CD4-positive, alpha-beta T cell (primary cell): ENCODE measurements around the gene MYOZ1. TPM values are rescaled to one million over a fixed set of nuclear protein-coding genes. Genes with fewer than 3 reads are reported as not detected.
A peak's percentile ranks its signal among the peaks of the same experiment; 100 is the strongest.

Experiments used
- ATAC-seq: fragments of 200-7000 bp; cut with Tn5 transposase; one replicate; pipeline ENCODE4 v1.10.0; 2022; ENCODE audit warnings: mild to moderate bottlenecking; ENCODE audit not compliant: poor library complexity
- CTCF ChIA-PET: fragments of 350-600 bp; sonication (Branson Sonifier 250); formaldehyde crosslinking; loops from one replicate; lab custom pipeline; 2021; ENCODE audit warnings: antibody characterized with exemption, inconsistent platforms; lab: Charles Lee
- POLR2A ChIA-PET: fragments of 350-600 bp; sonication (Branson Sonifier 250); formaldehyde crosslinking; loops from one replicate; lab custom pipeline; 2021; ENCODE audit warnings: antibody characterized with exemption, inconsistent platforms; lab: Charles Lee
- DNase-seq, 14 experiments: peaks; one replicate each; pipeline ENCODE4 v3.0.0-alpha.2; 2013 to 2020; ENCODE audit warnings: mixed read lengths in 2 of 14
- H3K27ac ChIP-seq, 2 donors: one replicate each; pipeline versions ENCODE4 v1.5.1 to v1.7.0; 2013; ENCODE audit warnings: low read length in 2 of 2, low read depth in 1 of 2, mild to moderate bottlenecking in 1 of 2
- H3K27me3 ChIP-seq, 2 experiments: 1 replicate in 1 of 2; 2 replicates in 1 of 2; pipeline versions ENCODE4 v1.6.1 to v1.7.0; 2013; ENCODE audit warnings: low read length in 2 of 2, control low read depth in 1 of 2, mild to moderate bottlenecking in 1 of 2, moderate library complexity in 1 of 2; ENCODE audit not compliant: insufficient read depth in 2 of 2, control insufficient read depth in 1 of 2
- H3K36me3 ChIP-seq: one replicate; pipeline ENCODE4 v1.6.1; 2013; ENCODE audit warnings: low read length, control low read depth; ENCODE audit not compliant: insufficient read depth
- H3K4me1 ChIP-seq: one replicate; pipeline ENCODE4 v1.6.1; 2013; ENCODE audit warnings: low read length, control low read depth; ENCODE audit not compliant: insufficient read depth
- H3K4me3 ChIP-seq: one replicate; pipeline ENCODE4 v1.5.1; 2013; ENCODE audit warnings: mild to moderate bottlenecking, low read length, moderate library complexity
- H3K9me3 ChIP-seq, 2 experiments: 1 replicate in 1 of 2; 2 replicates in 1 of 2; pipeline versions ENCODE4 v1.6.1 to v1.7.0; 2013; ENCODE audit warnings: low read length in 2 of 2, mild to moderate bottlenecking in 2 of 2, control low read depth in 1 of 2, moderate library complexity in 1 of 2; ENCODE audit not compliant: control insufficient read depth in 1 of 2, insufficient read depth in 1 of 2
- H3K27ac Mint-ChIP-seq: one replicate; pipeline ENCODE4 v1.8.0; 2020; ENCODE audit warnings: mixed read lengths
- H3K27me3 Mint-ChIP-seq: one replicate; pipeline ENCODE4 v1.8.0; 2021; ENCODE audit warnings: mixed read lengths
- H3K36me3 Mint-ChIP-seq: one replicate; pipeline ENCODE4 v1.8.0; 2021; ENCODE audit warnings: low read depth, mixed read lengths
- H3K4me1 Mint-ChIP-seq: one replicate; pipeline ENCODE4 v1.8.0; 2021; ENCODE audit warnings: low read depth, mixed read lengths
- H3K4me3 Mint-ChIP-seq: one replicate; pipeline ENCODE4 v1.8.0; 2020; ENCODE audit warnings: mild to moderate bottlenecking, mixed read lengths
- H3K9me3 Mint-ChIP-seq: one replicate; pipeline ENCODE4 v1.8.0; 2020; ENCODE audit warnings: mixed read lengths
- intact Hi-C, 2 experiments: fragments of 100-400 bp; cut with DNase I in 1 of 2; cut with micrococcal nuclease in 1 of 2; formaldehyde crosslinking; loops; one replicate each; pipeline versions ENCODE4 v1.15.1 to v1.9.0; 2023 to 2025; cut with DNase I, micrococcal nuclease
- total RNA-seq, 174 experiments: library from RNA in 2 of 174; stranded (reverse) in 2 of 174; gene quantifications; one replicate each; pipeline ENCODE4 v1.2.3 and lab custom pipeline; 2021 to 2026
- TF ChIP-seq, protein P1 (sequence below): fragments of 200-600 bp; IDR thresholded peaks from one replicate; pipeline ENCODE4 v1.8.0; 2022; ENCODE audit warnings: antibody characterized with exemption, mild to moderate bottlenecking

Gene MYOZ1
- total RNA-seq, 2 experiments from 2014 or later = not detected

DNA sequence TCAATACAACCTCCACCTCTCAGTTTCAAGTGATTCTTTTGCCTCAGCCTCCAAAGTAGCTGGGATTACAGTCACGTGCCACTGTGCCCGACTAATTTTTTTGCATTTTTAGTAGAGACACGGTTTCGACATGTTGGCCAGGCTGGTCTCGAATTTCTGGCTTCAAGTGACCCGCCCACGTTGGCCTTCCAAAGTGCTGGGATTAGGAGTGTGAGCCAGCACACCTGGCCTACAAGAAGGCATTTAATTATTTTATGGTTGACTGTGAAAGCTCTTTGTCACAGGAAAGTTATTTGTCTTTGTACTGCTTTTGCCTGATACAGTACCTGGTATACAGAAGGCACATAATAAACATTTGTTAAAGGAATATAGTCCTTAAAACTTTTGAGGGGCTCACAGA, 12.9 kb downstream of the MYOZ1 start:
- Mint-ChIP-seq H3K27ac (no peak overlapping the region), H3K4me3 (no peak overlapping the region), H3K4me1 (peaks cover 25% of the 10 kb centered on the region), H3K36me3 (peaks cover 14% of the 10 kb centered on the region), H3K27me3 (no peaks in the 10 kb centered on the region), H3K9me3 (no peaks in the 10 kb centered on the region)
- ChIA-PET CTCF (no interaction called here), POLR2A (no interaction called here)
- TF ChIP-seq, protein P1, sequence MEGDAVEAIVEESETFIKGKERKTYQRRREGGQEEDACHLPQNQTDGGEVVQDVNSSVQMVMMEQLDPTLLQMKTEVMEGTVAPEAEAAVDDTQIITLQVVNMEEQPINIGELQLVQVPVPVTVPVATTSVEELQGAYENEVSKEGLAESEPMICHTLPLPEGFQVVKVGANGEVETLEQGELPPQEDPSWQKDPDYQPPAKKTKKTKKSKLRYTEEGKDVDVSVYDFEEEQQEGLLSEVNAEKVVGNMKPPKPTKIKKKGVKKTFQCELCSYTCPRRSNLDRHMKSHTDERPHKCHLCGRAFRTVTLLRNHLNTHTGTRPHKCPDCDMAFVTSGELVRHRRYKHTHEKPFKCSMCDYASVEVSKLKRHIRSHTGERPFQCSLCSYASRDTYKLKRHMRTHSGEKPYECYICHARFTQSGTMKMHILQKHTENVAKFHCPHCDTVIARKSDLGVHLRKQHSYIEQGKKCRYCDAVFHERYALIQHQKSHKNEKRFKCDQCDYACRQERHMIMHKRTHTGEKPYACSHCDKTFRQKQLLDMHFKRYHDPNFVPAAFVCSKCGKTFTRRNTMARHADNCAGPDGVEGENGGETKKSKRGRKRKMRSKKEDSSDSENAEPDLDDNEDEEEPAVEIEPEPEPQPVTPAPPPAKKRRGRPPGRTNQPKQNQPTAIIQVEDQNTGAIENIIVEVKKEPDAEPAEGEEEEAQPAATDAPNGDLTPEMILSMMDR = no peak
- ATAC-seq (no peak), DNase-seq (no peak)
- no peak overlapping the region for H3K4me3 ChIP-seq
- no peak overlapping the region for H3K27ac ChIP-seq
- intact Hi-C loops = loop anchor here (5.0 to 10.0 kb wide), 8 partner anchors 101 to 1001 kb away; partner anchors contain the start of genes ANXA7 (in 1 of the 2), CFAP70 (in 1 of the 2), ECD (in 1 of the 2) and FAM149B1 (in 1 of the 2)
- H3K27me3 ChIP-seq = no peaks in the 10 kb centered on the region
- no peaks in the 10 kb centered on the region for H3K9me3 ChIP-seq
- peaks cover 17% of the 10 kb centered on the region for H3K4me1 ChIP-seq
- H3K36me3 ChIP-seq = no peaks in the 10 kb centered on the region

- H3K27me3 ChIP-seq = no peaks in the 10 kb centered on the region
- H3K4me1 Mint-ChIP-seq = peaks cover 25% of the 10 kb centered on the region
- no peak overlapping the region for H3K4me3 ChIP-seq
- peak overlapping the region; percentile 91 for H3K4me3 Mint-ChIP-seq
- H3K9me3 Mint-ChIP-seq = no peaks in the 10 kb centered on the region
- peaks cover 14% of the 10 kb centered on the region for H3K36me3 Mint-ChIP-seq
- DNase-seq (no peak), ATAC-seq (no peak)
- CTCF ChIA-PET = interaction anchor here (0.9 kb wide), 1 partner anchor 17 kb away, joined by 3 read pairs; no protein-coding TSS in a partner anchor
- H3K27me3 Mint-ChIP-seq = no peaks in the 10 kb centered on the region
- peak overlapping the region; percentile 90 for H3K27ac Mint-ChIP-seq
- no peaks in the 10 kb centered on the region for H3K9me3 ChIP-seq
- intact Hi-C loops = loop anchor here (5.0 to 10.0 kb wide), 8 partner anchors 100 to 1000 kb away; partner anchors contain the start of genes ANXA7 (in 1 of the 2), CFAP70 (in 1 of the 2), ECD (in 1 of the 2) and FAM149B1 (in 1 of the 2)
- no peak overlapping the region for H3K27ac ChIP-seq
- POLR2A ChIA-PET = interaction anchor here (1.0 kb wide), 2 partner anchors 30 to 131 kb away, joined by 3 to 4 read pairs; partner anchors contain the start of gene PPP3CB
- H3K36me3 ChIP-seq = no peaks in the 10 kb centered on the region
- peaks cover 17% of the 10 kb centered on the region for H3K4me1 ChIP-seq
- TF ChIP-seq, protein P1 = no peak
Measured at GRCh38 chr10:73627300-73627699, 14.0 kb downstream of the MYOZ1 start.

DNA sequence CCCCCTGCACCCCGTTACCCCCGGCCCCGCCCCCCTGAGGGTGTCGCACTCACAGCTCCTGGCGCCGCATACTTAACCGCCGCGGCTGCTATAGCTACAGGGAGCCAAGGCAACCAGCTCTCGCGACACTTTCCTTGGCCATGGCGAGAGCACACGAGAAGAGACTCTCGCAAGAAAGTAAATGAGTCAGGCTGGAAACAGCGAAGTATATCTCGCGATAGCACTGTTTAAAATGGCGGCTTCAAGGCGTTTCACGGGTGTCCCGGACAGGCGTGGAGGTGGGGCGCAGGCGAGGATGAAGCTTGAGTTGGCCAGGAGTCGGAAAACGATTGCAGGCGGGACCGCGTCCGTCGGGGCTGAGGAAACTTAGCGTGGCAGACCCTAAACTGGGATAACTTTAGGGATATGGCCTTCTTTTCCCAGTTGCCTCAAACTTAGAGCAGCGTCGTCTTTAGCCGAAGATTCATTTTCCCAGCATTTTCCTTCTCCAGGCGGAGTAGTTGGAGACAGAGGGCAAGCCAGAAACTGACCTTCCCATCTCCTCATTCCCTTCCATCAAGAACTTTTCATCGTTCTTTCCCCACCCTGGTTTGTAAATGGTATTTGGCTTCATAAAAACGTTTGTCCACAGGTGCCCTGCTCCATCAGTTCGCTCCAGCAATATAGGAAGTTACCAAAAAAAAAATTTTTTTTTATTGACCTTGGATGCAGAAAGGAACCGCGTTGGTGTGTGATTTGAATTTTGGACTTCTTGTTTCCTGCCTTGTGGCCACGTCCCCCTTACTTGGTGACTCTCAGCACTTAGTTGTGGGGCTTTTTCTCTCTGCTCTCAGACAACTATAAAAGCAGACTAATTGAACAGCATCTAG, 15.2 kb downstream of the MYOZ1 start:
- DNase-seq (peak; percentile 84 to 99 (median 90)), ATAC-seq (peak; percentile 94)
- Histone ChIP-seq H3K27ac (peak overlapping the region; percentile 62 to 66), H3K36me3 (no peaks in the 10 kb centered on the region), H3K9me3 (no peaks in the 10 kb centered on the region), H3K4me3 (peak overlapping the region; percentile 68), H3K27me3 (no peaks in the 10 kb centered on the region), H3K4me1 (peaks cover 17% of the 10 kb centered on the region)
- CTCF ChIA-PET = interaction anchor here (0.6 kb wide), 1 partner anchor 34 kb away, joined by 5 read pairs; no protein-coding TSS in a partner anchor
- Mint-ChIP-seq H3K27me3 (no peaks in the 10 kb centered on the region), H3K9me3 (no peaks in the 10 kb centered on the region), H3K36me3 (peaks cover 14% of the 10 kb centered on the region), H3K27ac (peak overlapping the region; percentile 90), H3K4me1 (peaks cover 25% of the 10 kb centered on the region), H3K4me3 (peak overlapping the region; percentile 91)
- POLR2A ChIA-PET = interaction anchor here (0.6 to 2.1 kb wide), 14 partner anchors 9 to 1584 kb away, joined by 3 to 28 read pairs (median 4); partner anchors contain the start of genes ANXA7, DNAJC9, MRPS16 and PPP3CB
- intact Hi-C loops = loop anchor here (5.0 to 10.0 kb wide), 8 partner anchors 99 to 999 kb away; partner anchors contain the start of genes ANXA7 (in 1 of the 2), CFAP70 (in 1 of the 2), ECD (in 1 of the 2) and FAM149B1 (in 1 of the 2)
- TF ChIP-seq, protein P1 = no peak
